ENCODE results near the gene MCRIP2.
"Not testable (repeated sequence)": the region's sequence is repeated elsewhere in the genome, so short reads cannot be mapped to it uniquely, and the experiment has no call there.

MCRIP2 gene

GRCh38 chr16:681746-682427, 40.3 kb downstream of the MCRIP2 start:
- no peak for DNase-seq (ENCODE audit: low spot score)

GRCh38 chr16:682493-683395, 41.1 kb downstream of the MCRIP2 start:
- DNase-seq (ENCODE audit: low spot score): no peak

- no peak for DNase-seq (ENCODE audit: low spot score)
These were observed 41.9 kb downstream of the MCRIP2 start for GRCh38 chr16:683396-684070.

- DNase-seq (ENCODE audit: low spot score): peak; percentile 88
These were observed 42.6 kb downstream of the MCRIP2 start, which contains the start of gene JMJD8 for GRCh38 chr16:684071-684794. TSS of gene JMJD8 (minus strand) at chr16:684334. CDS start at chr16:684319, 15 bp downstream.

GRCh38 chr16:684961-685696, 43.5 kb downstream of the MCRIP2 start:
- DNase-seq (ENCODE audit: low spot score): no peak

- no peak for DNase-seq (ENCODE audit: low spot score)
These were observed 44.3 kb downstream of the MCRIP2 start for GRCh38 chr16:685967-686366.

- DNase-seq (ENCODE audit: low spot score): no peak
These were observed 45.0 kb downstream of the MCRIP2 start for GRCh38 chr16:686459-687260.

GRCh38 chr16:687499-687898, 45.9 kb downstream of the MCRIP2 start:
- no peak for DNase-seq (ENCODE audit: low spot score)

GRCh38 chr16:689175-689897, 47.7 kb downstream of the MCRIP2 start:
- DNase-seq (ENCODE audit: low spot score): no peak

GRCh38 chr16:691242-691641, 49.6 kb downstream of the MCRIP2 start:
- DNase-seq (ENCODE audit: low spot score): not testable (repeated sequence)

- DNase-seq (ENCODE audit: low spot score): no peak
These were observed 50.9 kb downstream of the MCRIP2 start for GRCh38 chr16:692356-693108.

GRCh38 chr16:693364-693763, 51.7 kb downstream of the MCRIP2 start:
- no peak for DNase-seq (ENCODE audit: low spot score)

- no peak for DNase-seq (ENCODE audit: low spot score)
These were observed 52.1 kb downstream of the MCRIP2 start for GRCh38 chr16:693766-694165.

- no peak for DNase-seq (ENCODE audit: low spot score)
These were observed 52.7 kb downstream of the MCRIP2 start for GRCh38 chr16:694187-694862.

GRCh38 chr16:694863-695354, 53.3 kb downstream of the MCRIP2 start:
- DNase-seq (ENCODE audit: low spot score): no peak

- no peak for DNase-seq (ENCODE audit: low spot score)
These were observed 53.9 kb downstream of the MCRIP2 start for GRCh38 chr16:695355-696089.
